ENCODE measurements around the gene ADAM20.
"Not testable (repeated sequence)": the region's sequence is repeated elsewhere in the genome, so short reads cannot be mapped to it uniquely, and the experiment has no call there.

ADAM20 gene

GRCh38 chr14:70534904-70535303, at the start of gene ADAM20:
TSS of gene ADAM20 (minus strand) at chr14:70535004. CDS start at chr14:70524757, 10,247 bp downstream.
- no peak for DNase-seq (ENCODE audit: low spot score)
- no peak for FAIRE-seq

GRCh38 chr14:70576891-70577290, 42.1 kb upstream of the ADAM20 start:
- DNase-seq (ENCODE audit: low spot score) (no peak), FAIRE-seq (no peak)

GRCh38 chr14:70573050-70573449, 38.2 kb upstream of the ADAM20 start:
- DNase-seq (ENCODE audit: low spot score) (no peak), FAIRE-seq (no peak)

GRCh38 chr14:70571139-70571538, 36.3 kb upstream of the ADAM20 start:
- FAIRE-seq (no peak), DNase-seq (ENCODE audit: low spot score) (no peak)

GRCh38 chr14:70567791-70568190, 33.0 kb upstream of the ADAM20 start:
- DNase-seq (ENCODE audit: low spot score), result no peak

GRCh38 chr14:70563869-70564268, 29.1 kb upstream of the ADAM20 start:
- DNase-seq (ENCODE audit: low spot score) (no peak), FAIRE-seq (no peak)

More at GRCh38 chr14:70567791-70568190, 33.0 kb upstream of the ADAM20 start:
- FAIRE-seq, result no peak

GRCh38 chr14:70563417-70563816, 28.6 kb upstream of the ADAM20 start:
- no peak for FAIRE-seq

GRCh38 chr14:70558356-70558755, 23.6 kb upstream of the ADAM20 start:
- DNase-seq (ENCODE audit: low spot score), result no peak
- FAIRE-seq, result no peak

More at GRCh38 chr14:70563417-70563816, 28.6 kb upstream of the ADAM20 start:
- no peak for DNase-seq (ENCODE audit: low spot score)

GRCh38 chr14:70555890-70556289, 21.1 kb upstream of the ADAM20 start:
- DNase-seq (ENCODE audit: low spot score), result no peak
- no peak for FAIRE-seq

GRCh38 chr14:70538087-70538486, 3.3 kb upstream of the ADAM20 start:
- no peak for DNase-seq (ENCODE audit: low spot score)
- FAIRE-seq, result no peak

- no peak for FAIRE-seq
- no peak for DNase-seq (ENCODE audit: low spot score)
Measured at GRCh38 chr14:70536830-70537229, 2.0 kb upstream of the ADAM20 start.

GRCh38 chr14:70530417-70530816, 4.4 kb downstream of the ADAM20 start:
- FAIRE-seq, result no peak
- no peak for DNase-seq (ENCODE audit: low spot score)

GRCh38 chr14:70527501-70528105, 7.2 kb downstream of the ADAM20 start:
- DNase-seq (ENCODE audit: low spot score) (no peak), FAIRE-seq (no peak)

GRCh38 chr14:70525691-70526090, 9.1 kb downstream of the ADAM20 start:
- FAIRE-seq (no peak), DNase-seq (ENCODE audit: low spot score) (no peak)

GRCh38 chr14:70515811-70516210, 19.0 kb downstream of the ADAM20 start:
- no peak for DNase-seq (ENCODE audit: low spot score)
- FAIRE-seq, result no peak

- DNase-seq (ENCODE audit: low spot score) (no peak), FAIRE-seq (no peak)
Measured at GRCh38 chr14:70514168-70515069, 20.4 kb downstream of the ADAM20 start.

- DNase-seq (ENCODE audit: low spot score) (no peak), FAIRE-seq (no peak)
Measured at GRCh38 chr14:70498191-70498590, 36.6 kb downstream of the ADAM20 start.

GRCh38 chr14:70489579-70490200, 45.1 kb downstream of the ADAM20 start:
- FAIRE-seq (no peak), DNase-seq (ENCODE audit: low spot score) (no peak)

GRCh38 chr14:70477356-70478105, 57.3 kb downstream of the ADAM20 start:
- FAIRE-seq; DNase-seq (ENCODE audit: low spot score): not testable (repeated sequence)

- not testable (repeated sequence) for FAIRE-seq; DNase-seq (ENCODE audit: low spot score)
Measured at GRCh38 chr14:70475459-70475858, 59.3 kb downstream of the ADAM20 start.

GRCh38 chr14:70473825-70474224, 61.0 kb downstream of the ADAM20 start:
- FAIRE-seq (no peak), DNase-seq (ENCODE audit: low spot score) (no peak)

All from RCC 7860 (cell line).